Gastroesophageal sphincter (tissue), 2 donors: ENCODE measurements around the gene TBC1D5.

Experiments used
- POLR2A ChIP-seq, 2 donors: fragments of 450-650 bp; IDR thresholded peaks; one replicate each; pipeline ENCODE4 v1.6.1; 2017; ENCODE audit warnings: antibody characterized with exemption in 2 of 2, mild to moderate bottlenecking in 2 of 2, moderate library complexity in 1 of 2
- POLR2AphosphoS5 ChIP-seq: sonication (generic); formaldehyde crosslinking; IDR thresholded peaks from one replicate; pipeline ENCODE4 v1.6.1; 2017; ENCODE audit warnings: antibody characterized with exemption

DNA sequence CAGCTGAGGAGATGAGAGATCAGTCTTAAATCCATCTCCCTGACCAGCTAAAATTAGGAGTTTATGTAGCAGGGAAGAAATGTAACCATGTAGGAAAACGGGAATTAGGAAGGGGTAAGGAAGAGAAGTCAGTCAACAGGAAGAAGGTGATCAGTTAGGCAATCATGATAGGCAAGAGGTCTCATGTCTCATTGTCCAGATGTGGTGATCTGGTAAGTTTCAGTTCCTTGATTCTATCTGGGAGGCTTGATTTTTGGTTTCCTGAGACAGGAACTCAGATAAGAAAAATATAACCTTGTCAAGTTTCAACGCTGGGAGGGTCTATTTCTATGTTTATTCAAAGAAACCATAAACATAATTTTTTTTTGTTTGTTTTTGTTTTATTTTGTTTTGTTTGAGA, 40.3 kb upstream of the TBC1D5 start:
- TF ChIP-seq POLR2AphosphoS5 (no peak), POLR2A (IDR thresholded peaks at IDR 0.05) (no peak)
